ENCODE data around the gene UBE2V1.

GRCh38 chr20:50042370-50043313 lies 70.3 kb downstream of the UBE2V1 start:
- TF ChIP-seq, protein P1, sequence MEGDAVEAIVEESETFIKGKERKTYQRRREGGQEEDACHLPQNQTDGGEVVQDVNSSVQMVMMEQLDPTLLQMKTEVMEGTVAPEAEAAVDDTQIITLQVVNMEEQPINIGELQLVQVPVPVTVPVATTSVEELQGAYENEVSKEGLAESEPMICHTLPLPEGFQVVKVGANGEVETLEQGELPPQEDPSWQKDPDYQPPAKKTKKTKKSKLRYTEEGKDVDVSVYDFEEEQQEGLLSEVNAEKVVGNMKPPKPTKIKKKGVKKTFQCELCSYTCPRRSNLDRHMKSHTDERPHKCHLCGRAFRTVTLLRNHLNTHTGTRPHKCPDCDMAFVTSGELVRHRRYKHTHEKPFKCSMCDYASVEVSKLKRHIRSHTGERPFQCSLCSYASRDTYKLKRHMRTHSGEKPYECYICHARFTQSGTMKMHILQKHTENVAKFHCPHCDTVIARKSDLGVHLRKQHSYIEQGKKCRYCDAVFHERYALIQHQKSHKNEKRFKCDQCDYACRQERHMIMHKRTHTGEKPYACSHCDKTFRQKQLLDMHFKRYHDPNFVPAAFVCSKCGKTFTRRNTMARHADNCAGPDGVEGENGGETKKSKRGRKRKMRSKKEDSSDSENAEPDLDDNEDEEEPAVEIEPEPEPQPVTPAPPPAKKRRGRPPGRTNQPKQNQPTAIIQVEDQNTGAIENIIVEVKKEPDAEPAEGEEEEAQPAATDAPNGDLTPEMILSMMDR (conservative IDR thresholded peaks at IDR 0.05; ENCODE audit: low read length) = no peak
- no peak for TF ChIP-seq EZH2phosphoT487 (IDR thresholded peaks at IDR 0.05; ENCODE audit: borderline replicate concordance)
